ENCODE data around the gene RHBDL3. TPM values are rescaled to one million over a fixed set of nuclear protein-coding genes. Genes with fewer than 3 reads are reported as not detected.
A peak's percentile ranks its signal among the peaks of the same experiment; 100 is the strongest.

RHBDL3 gene
- total RNA-seq, 2 experiments from 2014 or later, result not detected

DNA sequence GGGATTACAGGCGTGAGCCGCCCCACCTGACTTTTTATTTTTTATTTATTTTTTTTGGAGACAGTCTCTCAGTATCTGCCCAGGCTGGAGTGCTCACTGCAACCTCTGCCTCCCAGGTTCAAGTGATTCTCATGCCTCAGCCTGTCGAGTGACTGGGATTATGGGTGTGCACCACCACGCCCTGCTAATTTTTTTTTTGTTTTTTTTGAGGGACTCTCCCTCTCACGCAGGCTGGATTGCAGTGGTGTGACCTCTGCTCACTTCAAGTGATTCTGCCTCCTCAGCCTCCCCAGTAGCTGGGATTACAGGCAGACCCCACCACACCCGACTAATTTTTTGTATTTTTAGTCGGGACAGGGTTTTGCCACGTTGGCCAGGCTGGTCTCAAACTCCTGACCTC, 92.0 kb downstream of the RHBDL3 start:
- Mint-ChIP-seq H3K4me1 (ENCODE audit: low read depth) (peaks cover 56% of the 10 kb centered on the region), H3K4me3 (no peak overlapping the region), H3K27me3 (ENCODE audit: low read depth) (no peaks in the 10 kb centered on the region), H3K27ac (no peak overlapping the region), H3K9me3 (no peaks in the 10 kb centered on the region), H3K36me3 (ENCODE audit: low read depth) (peaks cover 55% of the 10 kb centered on the region)
- intact Hi-C loops (cut with micrococcal nuclease), result loop anchor here (10.0 kb wide), 1 partner anchor 353 kb away; the partner anchor contains the start of gene LRRC37B
- CTCF ChIA-PET, result no interaction called here
- no peak for DNase-seq

DNA sequence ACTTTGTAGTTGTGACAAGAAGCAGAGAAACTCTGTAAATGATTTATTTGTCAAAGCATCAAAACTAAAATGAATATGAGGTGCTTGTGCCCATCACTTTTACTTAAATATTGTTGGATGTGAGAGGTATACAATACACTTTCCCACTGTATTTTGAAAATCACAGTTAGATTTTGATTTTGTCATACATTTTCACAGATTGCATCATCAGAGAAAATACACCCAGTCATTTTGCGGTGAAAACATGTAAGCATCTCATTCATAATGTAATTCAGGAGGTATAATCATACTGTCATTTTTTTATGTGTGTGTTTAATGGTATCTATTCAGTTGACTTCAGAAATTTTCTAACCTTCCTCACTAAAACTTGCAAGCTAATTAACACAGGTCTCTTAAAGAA, 95.6 kb downstream of the RHBDL3 start:
- no peaks in the 10 kb centered on the region for H3K27me3 Mint-ChIP-seq (ENCODE audit: low read depth)
- H3K36me3 Mint-ChIP-seq (ENCODE audit: low read depth), result peaks cover 53% of the 10 kb centered on the region
- no peaks in the 10 kb centered on the region for H3K9me3 Mint-ChIP-seq
- intact Hi-C loops (cut with micrococcal nuclease), result no loop called here
- CTCF ChIA-PET, result interaction anchor here (0.6 kb wide), 1 partner anchor 11 kb away, joined by 4 read pairs; no protein-coding TSS in a partner anchor
- peaks cover 38% of the 10 kb centered on the region for H3K4me1 Mint-ChIP-seq (ENCODE audit: low read depth)
- H3K4me3 Mint-ChIP-seq, result no peak overlapping the region
- DNase-seq, result no peak
- no peak overlapping the region for H3K27ac Mint-ChIP-seq

DNA sequence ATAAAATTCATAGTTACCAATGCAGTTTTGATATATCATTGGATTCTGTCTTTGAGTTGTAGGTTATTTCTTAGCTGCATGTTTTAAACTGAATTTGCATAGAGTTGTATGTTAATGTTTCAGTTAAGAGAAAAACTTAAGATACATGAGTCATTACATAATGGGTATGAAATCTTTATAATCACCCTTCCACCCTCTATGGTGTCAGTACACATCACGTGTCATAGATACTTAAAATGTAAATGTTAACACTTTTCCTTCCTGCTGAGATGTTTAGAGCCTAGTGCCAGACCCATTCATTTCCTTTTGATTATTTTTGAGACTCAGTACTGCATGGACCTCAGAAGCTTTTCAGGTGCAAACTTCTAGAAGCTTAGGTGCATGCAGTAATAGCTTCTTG, 104.8 kb downstream of the RHBDL3 start:
- H3K9me3 Mint-ChIP-seq, result no peaks in the 10 kb centered on the region
- H3K4me3 Mint-ChIP-seq, result no peak overlapping the region
- H3K36me3 Mint-ChIP-seq (ENCODE audit: low read depth), result peaks cover 43% of the 10 kb centered on the region
- peak overlapping the region; percentile 62 for H3K27ac Mint-ChIP-seq
- intact Hi-C loops (cut with micrococcal nuclease), result loop anchor here (1.0 kb wide), 1 partner anchor 20 kb away; the partner anchor contains the start of gene ZNF207
- CTCF ChIA-PET, result interaction anchor here (0.5 to 1.4 kb wide), 6 partner anchors 74 to 500 kb away, joined by 3 to 5 read pairs (median 4); partner anchors contain the start of gene PSMD11
- no peak for DNase-seq
- no peaks in the 10 kb centered on the region for H3K27me3 Mint-ChIP-seq (ENCODE audit: low read depth)
- peaks cover 52% of the 10 kb centered on the region for H3K4me1 Mint-ChIP-seq (ENCODE audit: low read depth)

Small RNA genes lying within 50 kb of the gene (microRNA-seq; reads per million reads assigned to microRNA genes)
- gene MIR632 (ENCODE audit: borderline microRNAs expressed, borderline replicate concordance), result not detected

Other genes starting within 250 kb of the RHBDL3 start
- gene RHOT1, start 123.3 kb upstream of the RHBDL3 start, total RNA-seq, result 10 to 100 TPM; 23.0 to 23.7 TPM
- 10 to 100 TPM; 25.3 to 26.6 TPM for gene C17orf75, start 76.3 kb downstream of the RHBDL3 start, total RNA-seq
- gene ZNF207, start 84.3 kb downstream of the RHBDL3 start, total RNA-seq, result 100 to 1,000 TPM; 213 to 230 TPM
- gene PSMD11, start 178.7 kb downstream of the RHBDL3 start, total RNA-seq, result 100 to 1,000 TPM; 132 to 145 TPM
- 10 to 100 TPM; 50.6 to 52.1 TPM for gene CDK5R1, start 221.2 kb downstream of the RHBDL3 start, total RNA-seq